Measurements from ENCODE around the gene ENO2. TPM values are rescaled to one million over a fixed set of nuclear protein-coding genes. Genes with fewer than 3 reads are reported as not detected.
A peak's percentile ranks its signal among the peaks of the same experiment; 100 is the strongest.
"Not testable (repeated sequence)": the region's sequence is repeated elsewhere in the genome, so short reads cannot be mapped to it uniquely, and the experiment has no call there.

ENO2 gene
- 10 to 100 TPM in 2 of 3 donors, 1 to 10 TPM in 1; 5.0 to 16.1 (median 11.1) TPM for total RNA-seq

- Histone ChIP-seq H3K27ac (peak within 1 kb of the TSS; percentile 81 to 93), H3K36me3 (no peaks in the 10 kb centered on the region), H3K4me3 (peak within 1 kb of the TSS; percentile 59 to 87 (median 70)), H3K9me3 (no peaks in the 10 kb centered on the region), H3K27me3 (no peaks in the 10 kb centered on the region), H3K4me1 (peaks cover 0 to 5% of the 10 kb centered on the region in 2 donors)
- intact Hi-C loops (cut with DNase I; ENCODE audit: low total_unique reads): no loop called here
- TF ChIP-seq CTCF (IDR thresholded peaks at IDR 0.05) (no peak), POLR2A (IDR thresholded peaks at IDR 0.05) (no peak), POLR2AphosphoS5 (IDR thresholded peaks at IDR 0.05) (no peak)
- no peak for DNase-seq (ENCODE audit: low spot score in 2 of 2)
Observed at GRCh38 chr12:6914246-6914946, at the start of gene ENO2. Gene ENO2 (plus strand): TSS chr12:6914580. CDS start chr12:6915833, 1,253 bp downstream.

DNA sequence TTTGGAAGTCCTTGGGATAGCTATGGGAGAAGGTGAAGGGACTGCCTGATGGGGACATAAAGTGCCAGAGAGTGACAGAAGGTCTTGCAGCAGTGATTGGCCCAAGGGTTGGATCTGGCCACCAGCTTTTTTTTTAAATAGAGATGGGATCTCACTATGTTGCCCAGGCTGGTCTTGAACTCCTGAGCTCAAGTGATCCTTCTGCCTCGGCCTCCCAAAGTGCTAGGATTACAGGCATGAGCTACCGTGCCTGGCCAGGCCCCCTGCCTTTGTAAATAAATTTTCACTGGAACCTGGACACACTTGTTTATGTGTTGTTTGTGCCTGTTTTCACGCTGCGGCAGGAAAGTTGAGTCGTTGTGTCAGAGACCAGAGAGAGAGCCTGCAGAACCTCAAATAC lies 49.1 kb upstream of the ENO2 start:
- not testable (repeated sequence) for DNase-seq (ENCODE audit: low spot score in 2 of 2); H3K36me3 ChIP-seq; H3K4me3 ChIP-seq; H3K27ac ChIP-seq; H3K27me3 ChIP-seq; H3K9me3 ChIP-seq
- intact Hi-C loops (cut with DNase I; ENCODE audit: low total_unique reads): loop anchor here (10.0 kb wide), 1 partner anchor 99 kb away; no protein-coding TSS in a partner anchor
- peaks cover 0 to 15% of the 10 kb centered on the region in 2 donors for H3K4me1 ChIP-seq

DNA sequence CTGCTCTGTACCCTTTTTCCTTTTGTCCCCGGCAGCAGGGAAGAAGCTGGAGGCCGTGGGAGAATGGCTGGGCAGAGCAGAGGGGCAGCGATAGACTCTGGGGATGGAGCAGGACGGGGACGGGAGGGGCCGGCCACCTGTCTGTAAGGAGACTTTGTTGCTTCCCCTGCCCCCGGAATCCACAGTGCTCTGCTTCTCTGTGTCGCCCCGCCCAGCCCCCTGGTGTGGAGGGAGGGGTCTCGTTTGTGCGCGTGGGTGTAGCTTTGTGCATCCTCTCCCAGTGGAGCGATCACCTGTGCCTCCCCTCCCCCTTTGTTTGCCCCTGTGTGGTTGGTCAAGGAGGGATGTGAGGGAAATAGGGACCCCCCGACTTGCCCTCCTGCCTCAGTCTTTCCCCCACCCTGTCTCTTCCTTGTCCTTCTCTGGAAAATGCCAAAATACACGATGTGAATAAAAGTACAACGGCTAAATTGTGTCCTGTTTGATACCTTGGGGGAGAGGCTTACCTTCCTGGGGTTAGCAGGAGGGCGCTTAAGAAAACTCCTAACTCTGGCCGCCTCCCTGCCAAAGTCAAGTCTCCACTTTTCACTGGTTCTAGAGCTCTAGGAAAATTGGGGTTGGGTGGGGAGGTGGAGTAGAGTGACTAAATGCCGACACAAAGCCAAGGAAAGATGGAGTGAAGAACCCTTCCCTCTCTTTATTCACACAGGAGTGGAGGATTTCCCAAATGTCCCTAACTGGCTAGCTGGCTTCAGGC lies 48.0 kb upstream of the ENO2 start:
- no peak for DNase-seq (ENCODE audit: low spot score in 2 of 2)
- no peaks in the 10 kb centered on the region for H3K36me3 ChIP-seq
- no peaks in the 10 kb centered on the region for H3K9me3 ChIP-seq
- peak overlapping the region; percentile 90 to 100 (median 94) for H3K4me3 ChIP-seq
- H3K4me1 ChIP-seq: peaks cover 0 to 19% of the 10 kb centered on the region in 2 donors
- H3K27ac ChIP-seq: peak overlapping the region; percentile 95 to 96
- no peaks in the 10 kb centered on the region for H3K27me3 ChIP-seq
- no peak for TF ChIP-seq POLR2AphosphoS5 (IDR thresholded peaks at IDR 0.05)
- TF ChIP-seq CTCF (IDR thresholded peaks at IDR 0.05): no peak
- TF ChIP-seq POLR2A (IDR thresholded peaks at IDR 0.05): no peak
- intact Hi-C loops (cut with DNase I; ENCODE audit: low total_unique reads): loop anchor here (10.0 kb wide), 1 partner anchor 98 kb away; no protein-coding TSS in a partner anchor

GRCh38 chr12:6866920-6867412 lies 47.4 kb upstream of the ENO2 start:
- TF ChIP-seq CTCF (IDR thresholded peaks at IDR 0.05) (no peak), POLR2AphosphoS5 (IDR thresholded peaks at IDR 0.05) (peak in 1 of 3 donors; percentile 19)
- H3K9me3 ChIP-seq: no peaks in the 10 kb centered on the region
- DNase-seq (ENCODE audit: low spot score in 2 of 2): no peak
- H3K4me3 ChIP-seq: peak overlapping the region; percentile 90 to 100 (median 94)
- intact Hi-C loops (cut with DNase I; ENCODE audit: low total_unique reads): loop anchor here (10.0 kb wide), 1 partner anchor 98 kb away; no protein-coding TSS in a partner anchor
- H3K4me1 ChIP-seq: peaks cover 1 to 25% of the 10 kb centered on the region in 2 donors
- H3K27ac ChIP-seq: peak overlapping the region; percentile 95 to 96
- no peaks in the 10 kb centered on the region for H3K36me3 ChIP-seq
- H3K27me3 ChIP-seq: no peaks in the 10 kb centered on the region

GRCh38 chr12:6867413-6868210 lies 46.8 kb upstream of the ENO2 start, which contains the start of gene TPI1:
Gene TPI1 (plus strand): TSS chr12:6867531. CDS start chr12:6867567, 36 bp downstream.
- H3K4me3 ChIP-seq: peak within 1 kb of the TSS; percentile 90 to 100 (median 94)
- no peaks in the 10 kb centered on the region for H3K27me3 ChIP-seq
- H3K9me3 ChIP-seq: no peaks in the 10 kb centered on the region
- peak within 1 kb of the TSS; percentile 95 to 96 for H3K27ac ChIP-seq
- no peaks in the 10 kb centered on the region for H3K36me3 ChIP-seq
- TF ChIP-seq CTCF (IDR thresholded peaks at IDR 0.05) (peak in 1 of 3 donors; percentile 12), POLR2AphosphoS5 (IDR thresholded peaks at IDR 0.05) (peak; percentile 93 to 100 (median 98)), POLR2A (IDR thresholded peaks at IDR 0.05) (peak; percentile 94)
- intact Hi-C loops (cut with DNase I; ENCODE audit: low total_unique reads): loop anchor here (10.0 kb wide), 1 partner anchor 97 kb away; no protein-coding TSS in a partner anchor
- peaks cover 5 to 27% of the 10 kb centered on the region in 2 donors for H3K4me1 ChIP-seq
- DNase-seq (ENCODE audit: low spot score in 2 of 2): peak; percentile 68 to 90
